Measurements from ENCODE around the gene MICAL3.

Gene MICAL3

GRCh38 chr22:17833489-17833888 lies 190.9 kb downstream of the MICAL3 start:
- no peak for DNase-seq (ENCODE audit: low read depth)

GRCh38 chr22:17832665-17833064 lies 191.7 kb downstream of the MICAL3 start:
- no peak for DNase-seq (ENCODE audit: low read depth)

GRCh38 chr22:17831501-17832251 lies 192.7 kb downstream of the MICAL3 start:
- DNase-seq (ENCODE audit: low read depth): no peak

- DNase-seq (ENCODE audit: low read depth): peak; percentile 71
Observed at GRCh38 chr22:17830043-17830961, 194.1 kb downstream of the MICAL3 start.

- DNase-seq (ENCODE audit: low read depth): no peak
Observed at GRCh38 chr22:17829695-17830042, 194.7 kb downstream of the MICAL3 start.

GRCh38 chr22:17828502-17829080 lies 195.8 kb downstream of the MICAL3 start:
- DNase-seq (ENCODE audit: low read depth): no peak

GRCh38 chr22:17827466-17827865 lies 196.9 kb downstream of the MICAL3 start:
- no peak for DNase-seq (ENCODE audit: low read depth)

GRCh38 chr22:17825876-17826550 lies 198.3 kb downstream of the MICAL3 start:
- DNase-seq (ENCODE audit: low read depth): no peak

- DNase-seq (ENCODE audit: low read depth): no peak
Observed at GRCh38 chr22:17824457-17824856, 199.9 kb downstream of the MICAL3 start.

GRCh38 chr22:17823964-17824363 lies 200.4 kb downstream of the MICAL3 start:
- no peak for DNase-seq (ENCODE audit: low read depth)

GRCh38 chr22:17823226-17823625 lies 201.1 kb downstream of the MICAL3 start:
- no peak for DNase-seq (ENCODE audit: low read depth)

- no peak for DNase-seq (ENCODE audit: low read depth)
Observed at GRCh38 chr22:17822087-17822486, 202.3 kb downstream of the MICAL3 start.

GRCh38 chr22:17820879-17821439 lies 203.4 kb downstream of the MICAL3 start:
- no peak for DNase-seq (ENCODE audit: low read depth)

GRCh38 chr22:17818649-17819048 lies 205.7 kb downstream of the MICAL3 start:
- DNase-seq (ENCODE audit: low read depth): no peak

- DNase-seq (ENCODE audit: low read depth): no peak
Observed at GRCh38 chr22:17818180-17818579, 206.2 kb downstream of the MICAL3 start.

GRCh38 chr22:17817511-17818065 lies 206.8 kb downstream of the MICAL3 start:
- DNase-seq (ENCODE audit: low read depth): no peak

- DNase-seq (ENCODE audit: low read depth): no peak
Observed at GRCh38 chr22:17817079-17817478, 207.3 kb downstream of the MICAL3 start.

- no peak for DNase-seq (ENCODE audit: low read depth)
Observed at GRCh38 chr22:17816649-17817048, 207.7 kb downstream of the MICAL3 start.

GRCh38 chr22:17815703-17816254 lies 208.6 kb downstream of the MICAL3 start:
- no peak for DNase-seq (ENCODE audit: low read depth)

- no peak for DNase-seq (ENCODE audit: low read depth)
Observed at GRCh38 chr22:17814830-17815229, 209.5 kb downstream of the MICAL3 start.

GRCh38 chr22:17814084-17814483 lies 210.3 kb downstream of the MICAL3 start:
- no peak for DNase-seq (ENCODE audit: low read depth)

All from stimulated activated CD8-positive, alpha-beta memory T cell treated with anti-CD3 and anti-CD28 coated beads, Interleukin-4, amount 100 ng/mL, for 24 hours (primary cell).